ENCODE results near the gene DFFA. TPM values are rescaled to one million over a fixed set of nuclear protein-coding genes. Genes with fewer than 3 reads are reported as not detected.

Gene DFFA
- total and polyA plus RNA-seq, 2 of the 4 experiments (the other 2 are of a cell fraction), result 28.1 to 62.6 TPM

- TF ChIP-seq POLR2A (IDR thresholded peaks at IDR 0.05; ENCODE audit: low read depth, low read length) (no peak), ELK1 (IDR thresholded peaks at IDR 0.05; ENCODE audit: borderline replicate concordance, low read depth, low read length) (no peak), NFE2L2 (IDR thresholded peaks at IDR 0.05; ENCODE audit: low read depth, low read length) (no peak), CTCF (conservative IDR thresholded peaks at IDR 0.05; ENCODE audit: low read depth, low read length) (no peak), MAFK (IDR thresholded peaks at IDR 0.05; ENCODE audit: low read depth, low read length) (no peak), USF2 (IDR thresholded peaks at IDR 0.05; ENCODE audit: low read depth, low read length) (no peak), SMC3 (IDR thresholded peaks at IDR 0.05; ENCODE audit: low read depth, low read length) (no peak), MAZ (IDR thresholded peaks at IDR 0.05; ENCODE audit: borderline replicate concordance, low read depth, low read length) (no peak), RCOR1 (IDR thresholded peaks at IDR 0.05; ENCODE audit: insufficient replicate concordance, low read length) (no peak), RFX5 (IDR thresholded peaks at IDR 0.05; ENCODE audit: low read depth, low read length) (no peak), RAD21 (IDR thresholded peaks at IDR 0.05; ENCODE audit: low read length) (no peak), MXI1 (IDR thresholded peaks at IDR 0.05; ENCODE audit: borderline replicate concordance, low read depth, low read length) (no peak), CHD1 (IDR thresholded peaks at IDR 0.05; ENCODE audit: low read depth, low read length) (no peak), BHLHE40 (IDR thresholded peaks at IDR 0.05; ENCODE audit: low read depth, low read length) (no peak)
- BruUV-seq (replicated peaks), result no TSS peak
- no peak for DNase-seq
- WGBS, 2 experiments (ENCODE audit: extremely low coverage in 2 of 2, insufficient read length in 1 of 2), result 80% methylated on average over 1 of the region's 12 CpGs; no CpG with 5 or more reads in 1 of the 2 experiments
- peaks cover 36% of the 10 kb centered on the region for H4K20me1 ChIP-seq (ENCODE audit: insufficient read depth, low read length)
- no peak overlapping the region for H3K27ac ChIP-seq (ENCODE audit: insufficient read depth, low read length)
- peak overlapping the region; percentile 39; the same call in 1 of the 2 replicates for H3K23ac ChIP-seq (ENCODE audit: low read depth, low read length)
- CTCF ChIA-PET, result interaction anchor here (0.6 kb wide), 1 partner anchor 21 kb away, joined by 3 read pairs; no protein-coding TSS in a partner anchor
- no peak overlapping the region for H3K18ac ChIP-seq (ENCODE audit: low read depth, low read length)
- no peaks in the 10 kb centered on the region for H3K9me3 ChIP-seq (ENCODE audit: control insufficient read depth, insufficient read depth, low read length)
- H3K79me1 ChIP-seq (ENCODE audit: low read depth in 1 of 2, low read length in 2 of 2), result peaks cover 27 to 62% of the 10 kb centered on the region in 2 experiments
- H2BK15ac ChIP-seq (ENCODE audit: low read depth, low read length), result no peak overlapping the region
- no peak overlapping the region for H2AK9ac ChIP-seq (replicated peaks; ENCODE audit: low read depth, low read length, poor library complexity)
- peaks cover 4% of the 10 kb centered on the region for H3K9me1 ChIP-seq (ENCODE audit: insufficient read depth, low read length)
- H2BK120ac ChIP-seq (ENCODE audit: low read depth, low read length), result no peak overlapping the region
- H4K8ac ChIP-seq (ENCODE audit: low read depth in 2 of 2, low read length in 2 of 2), result no peak overlapping the region
- no peaks in the 10 kb centered on the region for H3K27me3 ChIP-seq (ENCODE audit: control insufficient read depth, insufficient read depth, low read length)
- ATAC-seq (ENCODE audit: low read depth), result no peak
- H3K4ac ChIP-seq (ENCODE audit: low read depth, low read length), result no peak overlapping the region
- H2BK5ac ChIP-seq (ENCODE audit: low read depth, low read length, poor library complexity, severe bottlenecking), result no peak overlapping the region
- no peak overlapping the region for H3K4me3 ChIP-seq (ENCODE audit: insufficient read depth, low read depth, low read length)
- no peak overlapping the region for H3K14ac ChIP-seq (replicated peaks; ENCODE audit: low read depth, low read length)
- no peak overlapping the region for H2BK20ac ChIP-seq (ENCODE audit: low read depth, low read length)
- in situ Hi-C loops (cut with MboI; ENCODE audit: low sequenced_read_pairs), result loop anchor here (5.0 kb wide), 1 partner anchor 113 kb away; no protein-coding TSS in a partner anchor
- H3K9ac ChIP-seq (ENCODE audit: low read depth, low read length), result no peak overlapping the region
- POLR2A ChIA-PET (ENCODE audit: unreplicated experiment), result no interaction called here
- H3K36me3 ChIP-seq (ENCODE audit: control insufficient read depth, insufficient read depth, low read length), result no peaks in the 10 kb centered on the region
- H4K5ac ChIP-seq (ENCODE audit: low read depth, low read length), result no peak overlapping the region
- H2AFZ ChIP-seq (replicated peaks; ENCODE audit: low read length, poor library complexity), result no peak overlapping the region
- no peak overlapping the region for H4K91ac ChIP-seq (ENCODE audit: insufficient read depth, low read depth, low read length)
- peaks cover 4% of the 10 kb centered on the region for H3K4me1 ChIP-seq (ENCODE audit: control insufficient read depth, insufficient read depth, low read length)
- H3K4me2 ChIP-seq (ENCODE audit: low read depth, low read length), result no peak overlapping the region
- H2AK5ac ChIP-seq (ENCODE audit: low read depth, low read length), result no peak overlapping the region
- dilution Hi-C loops (cut with HindIII; ENCODE audit: low sequenced_read_pairs, unreplicated experiment), result no loop called here
- no peak overlapping the region for H3K56ac ChIP-seq (ENCODE audit: extremely low read depth, insufficient read depth, low read length)
- intact Hi-C loops (cut with micrococcal nuclease), result no loop called here
These were observed 18.1 kb upstream of the DFFA start for GRCh38 chr1:10490286-10490970.
